Nephron progenitor cell (in vitro differentiated cells): ENCODE measurements around the gene SLC22A7.

ENCODE experiments used
- DNase-seq: peaks from one replicate; pipeline ENCODE4 v3.0.0; 2021
- H3K27ac Mint-ChIP-seq: 2 replicates; pipeline ENCODE4 v1.8.0; 2021; ENCODE audit warnings: mild to moderate bottlenecking, moderate library complexity, mixed read lengths
- H3K27me3 Mint-ChIP-seq: 2 replicates; pipeline ENCODE4 v1.8.0; 2021; ENCODE audit warnings: mild to moderate bottlenecking, low read depth, mixed read lengths; ENCODE audit not compliant: poor library complexity
- H3K36me3 Mint-ChIP-seq: 2 replicates; pipeline ENCODE4 v1.8.0; 2021; ENCODE audit warnings: low read depth, mixed read lengths
- H3K4me1 Mint-ChIP-seq: 2 replicates; pipeline ENCODE4 v1.8.0; 2021; ENCODE audit warnings: mixed read lengths
- H3K4me3 Mint-ChIP-seq: 2 replicates; pipeline ENCODE4 v1.8.0; 2021; ENCODE audit warnings: mild to moderate bottlenecking, moderate library complexity, mixed read lengths
- H3K9me3 Mint-ChIP-seq: 2 replicates; pipeline ENCODE4 v1.8.0; 2021; ENCODE audit warnings: mild to moderate bottlenecking, moderate library complexity, mixed read lengths
- TF ChIP-seq, protein P1 (sequence below): fragments of 200-600 bp; sonication (generic); IDR thresholded peaks from 2 replicates; pipeline ENCODE4 v1.5.0; 2021; ENCODE audit warnings: antibody characterized with exemption

Gene SLC22A7

DNA sequence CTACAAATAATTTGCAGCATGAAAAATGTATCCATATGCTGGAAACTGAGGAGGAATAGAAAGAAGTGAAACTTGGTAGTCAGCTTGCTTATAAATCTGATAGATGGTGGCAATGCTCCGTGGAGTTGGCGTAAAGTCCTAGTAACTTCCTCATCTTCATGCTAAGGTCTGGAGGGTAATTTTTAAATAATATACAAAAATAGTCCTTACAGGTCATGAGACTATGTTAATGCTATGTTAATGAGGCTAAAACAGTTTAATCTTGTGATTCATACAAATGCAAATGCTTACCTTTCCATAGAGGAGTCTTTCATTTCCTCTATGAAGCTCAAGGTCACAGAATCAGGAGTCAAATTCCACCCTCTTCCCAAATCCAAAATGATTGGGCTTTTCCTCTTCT is 20.0 kb downstream of the SLC22A7 start:
- Mint-ChIP-seq H3K4me1 (no peaks in the 10 kb centered on the region), H3K27ac (no peak overlapping the region), H3K4me3 (no peak overlapping the region), H3K36me3 (no peaks in the 10 kb centered on the region), H3K27me3 (peaks cover 25% of the 10 kb centered on the region), H3K9me3 (no peaks in the 10 kb centered on the region)
- TF ChIP-seq, protein P1, sequence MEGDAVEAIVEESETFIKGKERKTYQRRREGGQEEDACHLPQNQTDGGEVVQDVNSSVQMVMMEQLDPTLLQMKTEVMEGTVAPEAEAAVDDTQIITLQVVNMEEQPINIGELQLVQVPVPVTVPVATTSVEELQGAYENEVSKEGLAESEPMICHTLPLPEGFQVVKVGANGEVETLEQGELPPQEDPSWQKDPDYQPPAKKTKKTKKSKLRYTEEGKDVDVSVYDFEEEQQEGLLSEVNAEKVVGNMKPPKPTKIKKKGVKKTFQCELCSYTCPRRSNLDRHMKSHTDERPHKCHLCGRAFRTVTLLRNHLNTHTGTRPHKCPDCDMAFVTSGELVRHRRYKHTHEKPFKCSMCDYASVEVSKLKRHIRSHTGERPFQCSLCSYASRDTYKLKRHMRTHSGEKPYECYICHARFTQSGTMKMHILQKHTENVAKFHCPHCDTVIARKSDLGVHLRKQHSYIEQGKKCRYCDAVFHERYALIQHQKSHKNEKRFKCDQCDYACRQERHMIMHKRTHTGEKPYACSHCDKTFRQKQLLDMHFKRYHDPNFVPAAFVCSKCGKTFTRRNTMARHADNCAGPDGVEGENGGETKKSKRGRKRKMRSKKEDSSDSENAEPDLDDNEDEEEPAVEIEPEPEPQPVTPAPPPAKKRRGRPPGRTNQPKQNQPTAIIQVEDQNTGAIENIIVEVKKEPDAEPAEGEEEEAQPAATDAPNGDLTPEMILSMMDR, result no peak
- no peak for DNase-seq

DNA sequence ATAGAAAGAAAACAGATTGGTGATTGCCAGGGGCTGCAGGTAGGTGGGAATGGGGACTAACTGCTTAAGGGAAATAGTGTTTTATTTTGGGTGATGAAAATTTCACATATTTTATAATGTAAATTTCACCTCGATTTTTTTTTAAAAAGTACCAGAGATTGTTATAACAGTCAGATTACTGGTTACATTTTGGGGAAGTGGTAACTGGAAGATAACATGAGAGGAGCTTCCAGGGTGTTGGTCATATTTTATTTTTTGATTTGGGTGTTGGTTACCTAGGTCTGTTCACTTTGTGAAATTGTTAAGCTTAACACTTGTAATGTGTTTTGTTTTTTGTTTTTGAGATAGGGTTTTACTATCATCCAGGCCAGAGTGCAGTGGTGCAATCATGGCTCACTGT is 27.8 kb downstream of the SLC22A7 start:
- no peaks in the 10 kb centered on the region for H3K36me3 Mint-ChIP-seq
- peaks cover 6% of the 10 kb centered on the region for H3K9me3 Mint-ChIP-seq
- peaks cover 7% of the 10 kb centered on the region for H3K4me1 Mint-ChIP-seq
- no peak overlapping the region for H3K27ac Mint-ChIP-seq
- TF ChIP-seq, protein P1, result no peak
- DNase-seq, result no peak
- H3K4me3 Mint-ChIP-seq, result no peak overlapping the region
- peaks cover 7% of the 10 kb centered on the region for H3K27me3 Mint-ChIP-seq

DNA sequence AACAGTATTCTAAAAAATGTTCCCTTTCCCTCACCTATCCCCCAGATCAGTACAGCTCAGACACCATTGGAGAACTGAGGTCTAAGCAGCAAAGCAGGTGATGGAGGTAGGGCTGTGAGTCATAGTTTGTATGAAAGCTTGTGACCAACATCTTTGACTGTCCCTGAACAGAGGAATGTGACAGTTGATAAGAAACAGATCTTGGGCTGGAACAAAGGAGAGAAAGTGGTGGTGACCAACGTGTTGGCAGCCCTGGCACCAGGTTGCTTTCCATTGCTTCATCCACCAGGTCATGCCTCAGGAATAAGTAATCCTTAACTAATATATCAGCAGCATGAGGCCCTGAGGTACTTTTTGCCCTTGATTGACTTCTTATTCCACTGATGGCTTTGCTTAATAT is 30.5 kb downstream of the SLC22A7 start:
- Mint-ChIP-seq H3K27me3 (peaks cover 11% of the 10 kb centered on the region), H3K27ac (no peak overlapping the region), H3K4me3 (no peak overlapping the region), H3K9me3 (peaks cover 6% of the 10 kb centered on the region), H3K36me3 (no peaks in the 10 kb centered on the region), H3K4me1 (peaks cover 7% of the 10 kb centered on the region)
- no peak for DNase-seq
- TF ChIP-seq, protein P1, result no peak

DNA sequence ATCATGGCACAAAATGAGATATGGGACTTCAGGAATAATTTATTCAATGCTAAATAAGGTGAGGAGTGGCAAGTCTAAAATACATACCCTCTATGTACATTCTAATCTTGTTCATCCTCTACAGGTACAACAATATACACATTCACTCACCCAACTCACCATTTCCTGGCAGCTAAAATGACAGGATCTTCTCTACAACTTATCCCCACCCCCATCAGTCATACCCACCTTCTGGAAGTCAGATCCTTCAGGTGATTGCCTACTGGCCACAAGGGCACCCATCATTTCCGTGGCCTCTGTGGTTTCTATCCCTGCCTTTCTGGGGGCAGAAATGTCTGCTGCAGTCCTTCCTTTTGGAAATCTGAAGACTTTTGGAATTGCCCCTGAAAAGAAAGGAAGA is 33.4 kb downstream of the SLC22A7 start:
- peaks cover 17% of the 10 kb centered on the region for H3K4me1 Mint-ChIP-seq
- DNase-seq, result no peak
- H3K36me3 Mint-ChIP-seq, result peaks cover 3% of the 10 kb centered on the region
- TF ChIP-seq, protein P1, result no peak
- no peak overlapping the region for H3K27ac Mint-ChIP-seq
- no peaks in the 10 kb centered on the region for H3K9me3 Mint-ChIP-seq
- peaks cover 4% of the 10 kb centered on the region for H3K27me3 Mint-ChIP-seq
- no peak overlapping the region for H3K4me3 Mint-ChIP-seq

DNA sequence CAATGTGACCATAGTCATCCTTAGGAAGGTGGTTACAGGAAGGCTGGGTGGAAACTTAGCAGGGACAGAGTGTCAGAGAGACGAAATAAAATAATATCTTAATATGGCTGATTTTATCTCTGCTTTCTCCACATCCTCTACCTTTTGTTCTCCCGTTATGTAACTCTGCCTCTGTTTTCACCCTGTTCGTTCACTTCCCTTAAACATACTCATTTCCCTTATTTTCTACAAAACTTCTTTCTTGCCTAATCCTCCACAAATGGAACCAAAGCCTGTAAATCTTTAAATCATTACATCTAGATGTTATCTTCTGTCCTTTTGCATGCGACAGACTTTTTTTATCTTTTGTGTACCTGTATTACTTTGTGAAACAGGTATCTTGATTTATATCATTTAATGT is 33.8 kb downstream of the SLC22A7 start:
- Mint-ChIP-seq H3K4me3 (no peak overlapping the region), H3K27me3 (peaks cover 4% of the 10 kb centered on the region), H3K9me3 (no peaks in the 10 kb centered on the region), H3K27ac (no peak overlapping the region), H3K36me3 (peaks cover 7% of the 10 kb centered on the region), H3K4me1 (peaks cover 17% of the 10 kb centered on the region)
- TF ChIP-seq, protein P1, result no peak
- DNase-seq, result no peak

DNA sequence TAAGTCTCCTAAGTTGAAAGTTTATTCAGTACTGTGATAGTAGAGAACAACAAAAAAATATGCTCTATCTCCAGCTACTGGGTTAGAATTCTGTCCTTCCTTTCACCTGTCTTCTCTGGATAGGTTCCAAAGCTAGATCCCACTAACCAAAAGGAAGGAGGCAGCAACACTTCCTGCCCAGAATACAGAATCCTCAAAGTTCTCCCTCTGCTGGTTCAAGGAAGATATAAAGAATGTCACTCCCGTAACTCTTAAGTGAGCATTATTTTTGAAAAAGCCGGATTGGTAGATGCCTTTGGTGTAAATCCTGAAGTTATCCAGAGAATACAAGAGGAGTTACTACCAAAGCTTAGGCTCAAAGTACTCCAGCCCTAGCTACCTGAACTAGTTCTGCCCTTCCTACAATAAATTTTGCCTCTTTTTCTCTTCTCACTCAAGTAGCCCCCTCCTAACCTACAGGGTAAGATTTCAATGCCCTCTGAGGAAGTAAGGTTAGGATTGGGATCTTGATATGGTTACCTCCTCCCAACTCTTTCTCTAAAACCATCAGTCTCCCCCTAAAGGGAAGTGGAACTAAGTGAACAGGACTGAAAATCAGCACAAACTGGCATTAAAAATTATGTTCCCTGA is 36.5 kb downstream of the SLC22A7 start:
- H3K4me1 Mint-ChIP-seq, result peaks cover 10% of the 10 kb centered on the region
- peaks cover 30% of the 10 kb centered on the region for H3K36me3 Mint-ChIP-seq
- TF ChIP-seq, protein P1, result peak; percentile 53
- peaks cover 4% of the 10 kb centered on the region for H3K27me3 Mint-ChIP-seq
- peak overlapping the region; percentile 57 for H3K27ac Mint-ChIP-seq
- H3K9me3 Mint-ChIP-seq, result no peaks in the 10 kb centered on the region
- no peak overlapping the region for H3K4me3 Mint-ChIP-seq
- DNase-seq, result peak; percentile 10
